Fibroblast of gingiva (primary cell): ENCODE results near the gene TGM1.
A peak's percentile ranks its signal among the peaks of the same experiment; 100 is the strongest.
"Not testable (repeated sequence)": the region's sequence is repeated elsewhere in the genome, so short reads cannot be mapped to it uniquely, and the experiment has no call there.

Source experiments
- DNase-seq: peaks from one replicate; pipeline ENCODE4 v3.0.0-alpha.2; 2011; ENCODE audit warnings: low read depth

The TGM1 gene

DNA sequence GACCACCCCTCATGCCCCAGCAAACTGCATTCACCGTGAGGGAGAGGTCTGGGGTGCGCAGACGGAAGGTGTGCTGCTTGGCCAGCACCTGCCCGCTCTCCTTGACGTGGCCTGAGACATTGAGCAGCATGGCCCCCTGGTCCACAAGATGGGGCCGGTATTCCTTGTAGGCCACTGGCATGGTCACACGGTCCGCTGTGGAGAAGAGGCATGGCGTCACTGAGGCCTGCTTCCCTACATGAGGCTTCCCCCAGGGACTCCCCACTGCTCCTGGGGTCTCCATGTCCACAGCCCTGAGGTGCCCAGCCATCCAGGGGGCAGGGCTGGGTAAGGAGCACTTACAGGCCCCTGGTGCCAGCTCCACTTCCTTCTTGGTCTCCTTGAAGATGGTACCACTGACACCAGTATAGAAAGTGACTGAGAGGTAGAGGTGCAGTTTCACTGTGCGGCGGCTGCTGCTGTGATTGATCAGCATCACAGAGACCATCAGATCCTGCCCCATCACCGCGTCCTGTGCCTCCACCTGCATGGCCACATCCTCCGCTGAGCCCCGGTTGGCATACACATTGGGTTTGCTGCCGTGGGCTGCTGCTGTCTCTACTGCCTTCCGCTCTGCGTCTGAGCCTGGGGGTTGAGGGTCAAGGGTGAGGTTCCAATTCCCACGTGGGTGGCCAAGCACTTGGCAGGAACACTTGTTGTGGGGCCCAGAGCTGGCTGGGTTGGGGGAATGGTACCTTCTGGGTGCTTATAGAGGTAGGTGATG is 8.2 kb downstream of the TGM1 start:
- DNase-seq: no peak

DNA sequence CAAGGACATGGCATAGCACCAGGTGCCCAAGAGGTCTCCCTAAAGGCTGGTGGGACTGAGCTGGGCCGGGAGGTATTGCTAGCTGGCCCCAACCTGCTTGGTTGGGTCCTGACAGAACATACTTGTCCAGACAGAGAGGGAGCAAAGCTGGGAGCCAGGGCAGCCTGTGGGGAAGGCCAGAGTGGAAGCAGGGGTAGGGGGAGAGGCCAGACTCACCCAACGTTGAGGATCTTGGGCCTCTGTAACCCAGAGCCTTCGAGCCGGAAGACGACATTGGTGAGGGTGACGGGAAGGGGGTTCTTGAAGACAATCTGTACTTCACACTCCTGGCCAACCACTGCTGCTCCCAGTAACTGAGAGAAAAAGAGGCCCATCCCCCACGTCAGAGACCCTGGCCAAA is 9.0 kb downstream of the TGM1 start:
- DNase-seq: no peak

DNA sequence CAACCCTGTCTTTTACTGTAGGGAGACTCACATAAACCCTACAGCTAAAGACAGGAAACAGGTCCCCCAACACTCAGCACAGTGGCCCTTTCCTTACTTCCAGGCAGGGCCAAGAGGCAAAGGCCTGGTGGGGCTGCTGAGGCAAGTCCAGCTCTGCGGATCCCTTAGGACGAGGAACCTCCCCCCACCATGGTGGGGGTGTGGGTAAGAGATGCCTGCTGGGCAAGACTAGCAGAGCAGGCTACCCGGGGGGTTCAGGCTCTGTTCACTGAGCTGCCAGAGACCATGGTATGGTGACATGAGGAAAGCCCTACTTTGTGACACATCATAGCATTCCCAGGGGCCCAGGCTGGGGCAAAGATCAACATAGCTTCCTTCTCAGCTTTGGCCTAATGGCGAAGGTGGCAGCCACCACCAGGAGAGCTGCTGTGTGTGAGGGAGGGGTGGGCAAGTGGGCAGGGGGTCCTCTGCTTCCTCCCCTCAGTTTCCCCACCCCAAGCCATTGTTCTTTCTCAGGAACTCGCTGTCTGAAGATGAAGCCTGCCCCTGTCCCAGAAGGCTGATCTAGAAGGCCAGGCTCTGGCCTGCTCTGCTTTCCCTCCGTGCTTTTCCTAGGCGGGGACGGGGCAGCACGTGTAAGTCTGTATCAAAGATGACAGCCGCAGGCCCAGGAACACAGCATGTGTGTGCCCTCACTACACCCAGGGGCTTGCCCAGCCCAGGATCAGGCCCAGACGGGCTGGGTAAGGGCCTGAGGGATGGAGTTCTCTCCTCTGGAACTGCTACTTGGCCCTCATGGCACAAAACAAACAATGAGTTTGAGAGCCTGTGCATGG is 10.5 kb downstream of the TGM1 start:
- no peak for DNase-seq

DNA sequence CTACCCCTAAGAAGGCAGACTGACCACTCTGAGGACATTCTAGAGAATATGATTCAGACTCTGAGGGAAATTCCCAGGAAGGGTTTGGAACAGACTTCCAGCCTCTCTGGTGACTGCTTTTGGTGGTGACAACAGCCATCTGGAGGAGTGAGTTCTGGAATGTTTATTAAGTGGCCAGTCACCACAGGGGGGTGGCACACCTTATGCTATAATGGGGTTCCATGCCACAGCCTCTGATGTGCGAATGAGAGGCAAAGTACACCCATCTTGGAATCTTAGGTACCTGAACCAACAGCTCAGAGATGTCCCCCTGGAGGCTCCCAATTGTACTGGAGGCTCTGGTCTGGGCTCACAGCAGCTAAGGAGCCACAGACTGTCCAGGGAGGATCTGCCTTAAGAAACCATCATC is 11.1 kb downstream of the TGM1 start:
- DNase-seq: no peak

DNA sequence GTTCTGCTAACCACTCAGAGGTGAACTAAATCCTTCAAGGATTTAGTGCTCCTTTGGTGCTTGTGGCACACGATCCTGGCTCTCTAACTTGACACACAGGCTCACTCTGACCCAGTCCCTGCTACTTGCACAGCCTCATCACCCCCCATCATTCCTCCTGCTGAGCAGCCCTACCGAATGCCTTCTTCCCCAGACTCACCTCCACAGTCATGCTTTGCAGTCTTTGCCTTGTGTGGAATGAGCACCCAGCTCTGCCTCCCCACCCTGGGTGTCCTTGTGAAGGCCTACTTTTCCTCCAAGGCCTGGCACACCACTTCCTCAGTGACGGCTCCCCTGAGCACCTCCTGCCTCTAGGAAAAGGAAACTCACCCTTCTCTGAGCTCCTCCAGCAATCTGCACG is 12.6 kb downstream of the TGM1 start:
- no peak for DNase-seq

DNA sequence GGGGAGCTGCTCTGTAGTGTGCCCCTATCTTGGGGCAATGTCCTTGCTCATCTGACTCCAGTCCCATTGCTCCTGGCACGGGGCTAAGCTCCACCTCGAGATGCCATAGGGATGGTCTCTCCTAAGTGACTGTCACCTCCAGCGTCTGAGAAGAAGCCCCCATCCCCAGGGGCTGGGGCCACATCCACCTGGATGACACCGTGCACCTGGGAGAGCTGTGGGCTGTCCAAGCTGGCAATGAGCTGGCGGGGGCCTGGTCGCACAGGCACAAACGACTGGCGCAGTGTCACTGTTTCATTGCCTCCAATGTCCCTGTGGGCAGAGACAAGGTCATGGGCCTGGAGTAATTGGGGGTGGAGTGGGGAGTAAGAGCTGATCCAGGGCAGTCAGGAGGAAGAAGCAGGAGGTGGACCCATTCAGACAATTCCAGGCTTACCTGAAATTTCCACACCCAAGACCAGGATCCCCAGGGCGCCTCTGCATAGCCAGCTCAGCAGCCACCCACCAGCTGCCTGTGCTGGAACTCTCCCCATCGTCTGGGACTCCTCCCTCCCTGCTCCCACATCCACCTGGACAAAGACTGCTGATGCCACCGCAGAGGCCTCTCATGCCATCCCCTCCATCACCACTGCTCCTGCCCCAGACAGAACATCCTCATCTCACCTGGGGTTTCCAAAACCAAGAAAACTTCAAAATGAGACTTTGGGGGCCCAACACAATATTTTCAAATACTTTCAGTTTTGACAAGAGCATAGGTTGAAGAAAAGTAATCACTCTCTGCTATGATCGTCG is 13.6 kb downstream of the TGM1 start:
- no peak for DNase-seq

DNA sequence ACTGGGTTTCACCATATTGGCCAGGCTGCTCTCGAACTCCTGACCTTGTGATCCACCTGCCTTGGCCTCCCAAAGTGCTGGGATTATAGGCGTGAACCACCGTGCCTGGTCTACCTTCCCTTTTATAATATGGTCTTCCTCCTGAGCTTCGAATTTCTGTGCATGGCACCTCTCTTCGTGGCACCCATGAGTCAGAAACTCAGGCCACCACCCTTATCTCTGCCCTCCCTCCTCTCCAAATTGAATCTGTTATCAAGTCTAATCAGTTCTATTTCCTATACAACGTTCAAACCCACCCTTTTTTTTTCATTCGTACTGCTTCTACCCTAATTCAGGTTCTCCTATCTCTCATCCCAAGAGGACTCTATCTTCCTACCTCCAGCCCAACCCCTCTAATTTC is 15.6 kb downstream of the TGM1 start:
- no peak for DNase-seq

DNA sequence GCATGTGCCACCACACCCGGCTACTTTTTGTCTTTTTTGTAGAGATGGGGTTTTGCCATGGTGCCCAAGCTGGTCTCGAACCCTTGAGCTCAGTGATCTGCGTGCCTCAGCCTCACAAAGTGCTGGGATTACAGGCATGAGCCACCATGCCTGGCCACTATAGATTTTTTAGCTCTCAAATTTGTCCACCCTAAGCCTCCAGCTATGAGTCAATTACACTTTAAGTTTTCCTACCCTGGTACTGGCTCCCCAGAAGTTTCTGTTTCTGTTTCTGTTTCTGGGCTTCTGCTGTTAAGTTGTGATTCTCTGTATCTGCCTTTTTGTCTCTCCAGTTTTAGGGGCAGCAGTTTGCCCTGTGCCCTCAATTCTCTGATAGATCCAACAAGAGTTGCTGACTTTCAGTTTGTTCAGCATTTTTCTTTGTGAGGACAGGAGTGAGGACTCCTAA is 16.2 kb downstream of the TGM1 start:
- DNase-seq: no peak

DNA sequence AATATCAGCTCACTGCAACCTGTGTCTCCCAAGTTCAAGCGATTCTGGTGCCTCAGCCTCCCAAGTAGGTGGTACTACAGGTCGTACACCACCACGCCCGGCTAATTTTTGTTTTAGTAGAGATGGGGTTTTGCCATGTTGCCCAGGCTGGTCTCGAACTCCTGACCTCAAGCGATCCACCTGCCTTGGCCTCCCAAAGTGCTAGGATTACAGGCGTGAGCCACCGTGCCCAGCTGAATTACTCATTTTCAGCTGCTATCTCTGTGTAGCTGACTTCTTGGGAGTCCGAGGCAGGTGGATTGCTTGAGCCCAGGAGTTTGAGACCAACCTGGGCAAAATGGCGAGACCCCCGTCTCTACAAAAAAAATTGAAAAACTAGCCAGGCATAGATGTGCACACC is 17.6 kb downstream of the TGM1 start:
- DNase-seq: not testable (repeated sequence)

DNA sequence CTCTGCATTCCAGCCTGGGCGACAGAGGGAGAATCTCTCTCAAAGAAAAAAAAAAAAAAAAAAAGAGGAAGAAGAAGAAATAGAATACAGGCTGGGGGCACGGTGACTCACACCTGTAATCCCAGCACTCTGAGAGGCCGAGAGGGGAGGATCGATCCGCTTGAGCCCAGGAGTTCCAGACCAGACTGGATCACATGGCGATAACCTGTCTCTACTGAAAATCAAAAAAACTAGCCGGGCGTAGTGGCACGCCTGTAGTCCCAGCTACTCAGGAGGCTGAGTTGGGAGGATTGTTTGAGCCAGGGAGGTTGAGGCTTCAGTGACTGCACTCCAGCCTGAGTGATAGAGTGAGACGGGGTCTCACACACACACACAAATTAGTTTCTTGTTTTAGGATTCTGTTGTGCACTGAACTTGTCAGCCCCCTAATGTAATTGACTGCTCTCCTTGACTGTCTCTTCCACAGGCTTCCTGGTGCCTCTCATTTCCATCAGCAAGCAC is 19.6 kb downstream of the TGM1 start:
- no peak for DNase-seq

DNA sequence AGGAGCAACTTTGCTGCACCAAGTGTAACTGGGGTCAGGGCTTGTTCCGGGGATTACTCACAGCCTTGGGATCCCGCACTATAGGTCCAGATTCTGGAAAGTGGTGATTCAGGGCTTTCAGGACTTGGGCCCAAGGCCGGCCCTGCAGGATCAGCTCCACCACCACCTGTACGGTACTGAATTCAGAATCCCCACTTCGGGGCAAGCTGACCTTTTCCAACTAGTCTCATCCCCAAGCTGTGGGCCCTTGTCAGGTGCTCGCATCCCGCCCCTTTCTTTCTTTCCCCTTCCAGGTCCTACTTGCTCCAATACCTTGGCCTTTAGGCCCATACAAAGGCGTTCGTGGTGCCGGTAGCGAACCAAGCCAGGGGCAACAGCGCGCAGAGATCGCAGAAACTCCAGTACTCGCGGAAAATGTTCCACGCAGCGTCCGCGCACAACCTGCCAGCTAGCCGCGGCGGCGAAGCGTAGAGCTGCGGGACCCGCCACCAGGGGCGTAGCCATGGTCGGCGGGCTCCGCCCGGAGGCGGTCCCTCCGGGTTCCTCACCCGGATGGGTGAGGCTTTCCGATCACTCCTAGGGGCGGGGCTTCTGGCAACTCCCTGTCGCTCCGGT is 21.0 kb downstream of the TGM1 start:
- peak; percentile 89 for DNase-seq

DNA sequence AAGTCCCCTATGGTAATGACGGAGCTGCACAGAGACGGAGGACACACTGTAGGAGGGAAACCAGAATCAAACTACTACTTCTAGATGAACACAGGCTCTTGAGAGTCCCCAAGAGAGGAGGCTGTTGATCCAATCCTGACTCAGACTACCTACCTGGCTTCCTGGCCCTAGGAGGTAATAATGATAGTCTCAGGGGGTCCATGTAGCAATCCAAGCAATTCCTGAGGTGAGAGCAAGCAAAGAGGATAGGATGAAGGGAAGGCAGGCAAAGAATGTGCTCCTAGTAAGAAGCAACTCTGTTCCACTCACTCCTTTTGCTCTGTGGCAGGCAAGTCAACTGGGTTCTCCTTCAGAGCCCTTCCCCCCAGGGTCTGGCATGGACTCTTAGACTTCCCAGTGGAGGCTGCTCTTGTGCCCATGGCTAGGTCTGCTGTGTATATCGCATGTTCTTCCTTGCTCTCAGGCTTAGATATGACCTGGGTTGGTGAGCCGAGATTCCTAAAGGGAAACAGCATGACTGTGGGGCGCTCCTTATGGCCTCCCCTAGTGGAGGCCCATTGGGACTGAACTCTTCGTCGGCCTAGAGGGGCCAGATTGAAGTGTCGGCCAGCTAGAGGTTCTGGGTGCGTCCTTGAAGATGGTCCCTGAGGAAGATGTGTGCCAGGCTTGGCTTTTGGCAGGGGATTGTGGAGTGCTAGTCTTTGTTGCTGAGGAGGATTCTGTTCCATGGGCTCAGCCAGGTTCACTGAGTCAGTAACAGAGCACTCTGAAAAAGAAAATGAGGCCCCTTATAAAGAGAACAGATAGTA is 22.7 kb downstream of the TGM1 start:
- DNase-seq: no peak

DNA sequence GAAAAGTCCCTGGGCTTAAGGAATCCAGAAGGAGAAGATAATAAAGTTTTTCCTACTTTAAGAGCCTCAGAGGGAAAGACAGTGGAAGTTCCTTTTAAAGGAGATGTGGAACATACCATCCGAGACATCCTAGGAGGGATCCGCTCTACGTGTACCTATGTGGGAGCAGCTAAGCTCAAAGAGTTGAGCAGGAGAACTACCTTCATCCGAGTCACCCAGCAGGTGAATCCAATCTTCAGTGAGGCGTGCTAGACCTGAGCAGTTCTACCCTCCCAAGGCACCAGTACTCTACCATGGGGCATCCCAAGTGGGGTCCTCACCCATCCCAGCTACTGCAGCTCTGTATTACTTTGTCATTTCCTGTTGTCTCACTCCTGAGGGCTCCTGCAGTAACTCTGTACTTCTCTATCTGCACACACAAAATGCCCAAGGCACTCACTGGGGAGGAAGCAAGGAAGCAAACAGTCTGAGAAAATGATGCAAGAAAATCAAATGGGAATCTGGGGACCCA is 24.4 kb downstream of the TGM1 start:
- no peak for DNase-seq

DNA sequence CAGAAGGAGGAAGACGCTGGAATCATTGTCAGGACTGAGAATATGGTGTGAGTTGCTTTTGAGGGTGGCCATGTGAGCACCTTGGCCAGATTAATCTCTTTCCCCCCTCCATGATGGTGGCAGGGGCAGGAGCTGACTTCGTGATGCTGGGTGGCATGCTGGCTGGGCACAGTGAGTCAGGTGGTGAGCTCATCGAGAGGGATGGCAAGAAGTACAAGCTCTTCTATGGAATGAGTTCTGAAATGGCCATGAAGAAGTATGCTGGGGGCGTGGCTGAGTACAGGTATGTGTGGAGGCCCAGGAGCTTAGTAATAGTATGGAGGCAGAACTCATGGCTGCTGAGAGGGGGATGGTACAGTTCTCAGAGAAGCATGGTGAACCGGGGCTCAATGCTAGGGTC is 24.9 kb downstream of the TGM1 start:
- DNase-seq: no peak

DNA sequence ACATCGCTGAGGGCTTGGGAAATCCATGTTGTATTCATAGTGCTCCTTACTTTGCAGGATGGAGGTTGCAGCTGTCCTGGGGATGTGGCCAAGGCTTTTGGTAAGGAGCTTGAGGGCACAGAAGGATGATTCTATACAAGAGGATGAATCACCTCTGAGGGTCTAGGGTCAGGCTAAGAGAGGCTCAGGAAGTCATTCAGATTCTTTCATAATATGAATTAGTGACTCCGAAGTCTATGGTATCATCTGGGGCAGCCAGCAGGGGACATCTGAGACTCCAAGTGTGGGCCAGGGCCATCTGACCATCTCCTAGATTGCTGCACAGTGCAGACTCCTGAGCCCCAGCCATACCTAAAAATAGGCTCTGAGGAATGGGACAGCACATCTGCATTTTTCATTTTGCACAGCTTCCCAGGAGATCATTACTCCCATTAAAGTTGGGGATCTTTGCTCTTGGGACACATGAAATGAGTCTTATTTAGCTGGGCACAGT is 25.5 kb downstream of the TGM1 start:
- peak; percentile 71 for DNase-seq

DNA sequence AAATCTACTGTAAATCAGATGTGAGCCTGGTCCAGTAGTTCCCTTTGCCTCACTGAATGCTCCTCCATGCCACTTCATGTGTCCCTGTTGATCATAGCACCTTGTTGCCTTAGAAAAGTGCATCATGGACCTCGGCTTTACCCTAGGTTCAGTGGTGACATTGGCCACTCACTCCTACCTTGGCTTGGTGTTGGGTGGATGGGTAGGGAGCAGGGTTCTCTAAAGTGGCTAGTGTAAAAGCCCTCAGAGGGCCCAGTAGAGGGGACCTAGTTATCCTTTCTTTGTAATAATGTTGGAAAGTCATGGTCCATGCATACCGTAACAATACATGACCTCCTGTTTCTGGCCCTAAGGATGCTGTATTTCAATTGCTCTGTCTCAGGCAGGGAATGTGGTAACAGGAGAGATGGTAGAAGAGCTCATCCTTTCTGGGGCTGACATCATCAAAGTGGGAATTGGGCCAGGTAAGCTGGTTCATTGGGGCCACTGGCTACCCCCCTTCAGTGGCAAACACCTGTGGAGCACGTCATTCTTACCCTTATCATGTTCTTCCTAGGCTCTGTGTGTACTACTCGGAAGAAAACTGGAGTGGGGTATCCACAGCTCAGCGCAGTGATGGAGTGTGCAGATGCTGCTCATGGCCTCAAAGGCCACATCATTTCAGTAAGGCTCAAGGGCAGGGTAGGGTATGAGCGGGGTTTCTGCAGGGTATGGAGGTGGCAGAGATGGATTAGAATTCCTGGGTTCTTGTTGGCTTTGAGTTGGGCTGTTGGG is 26.1 kb downstream of the TGM1 start:
- no peak for DNase-seq

DNA sequence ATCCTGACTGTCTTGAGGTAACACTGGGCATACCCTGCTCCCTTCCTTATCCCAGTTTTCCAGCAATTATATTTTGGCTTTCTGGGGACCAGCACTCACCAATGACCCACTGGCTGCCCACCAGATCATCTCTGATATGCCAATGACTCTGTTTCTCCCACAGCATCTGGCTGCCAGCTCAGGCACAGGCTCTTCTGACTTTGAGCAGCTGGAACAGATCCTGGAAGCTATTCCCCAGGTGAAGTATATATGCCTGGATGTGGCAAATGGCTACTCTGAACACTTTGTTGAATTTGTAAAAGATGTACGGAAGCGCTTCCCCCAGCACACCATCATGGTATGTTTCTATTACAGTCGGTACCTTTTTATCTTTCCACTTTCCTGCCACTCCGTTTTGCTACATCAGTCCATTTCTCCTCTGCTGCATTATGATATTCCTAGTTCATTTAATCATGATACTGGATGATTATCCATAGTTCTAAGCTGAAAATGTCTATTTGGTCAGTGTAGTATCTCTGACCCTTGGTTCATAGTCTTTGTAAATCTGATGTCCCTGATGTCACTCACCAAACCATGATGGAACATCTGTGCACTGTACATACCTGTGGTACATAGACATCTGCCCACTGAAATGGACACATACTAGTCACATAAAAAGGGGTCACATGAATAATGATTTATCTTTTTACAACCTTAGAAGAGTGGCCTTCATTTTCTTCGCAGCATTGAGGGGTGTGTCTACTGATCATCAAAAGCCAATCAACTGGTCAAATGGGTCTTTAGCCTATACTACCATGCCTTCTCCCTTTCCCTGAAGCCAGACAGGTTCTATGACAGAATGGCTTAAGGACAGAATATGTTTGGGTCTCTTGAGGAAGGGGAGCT is 26.9 kb downstream of the TGM1 start:
- DNase-seq: no peak

DNA sequence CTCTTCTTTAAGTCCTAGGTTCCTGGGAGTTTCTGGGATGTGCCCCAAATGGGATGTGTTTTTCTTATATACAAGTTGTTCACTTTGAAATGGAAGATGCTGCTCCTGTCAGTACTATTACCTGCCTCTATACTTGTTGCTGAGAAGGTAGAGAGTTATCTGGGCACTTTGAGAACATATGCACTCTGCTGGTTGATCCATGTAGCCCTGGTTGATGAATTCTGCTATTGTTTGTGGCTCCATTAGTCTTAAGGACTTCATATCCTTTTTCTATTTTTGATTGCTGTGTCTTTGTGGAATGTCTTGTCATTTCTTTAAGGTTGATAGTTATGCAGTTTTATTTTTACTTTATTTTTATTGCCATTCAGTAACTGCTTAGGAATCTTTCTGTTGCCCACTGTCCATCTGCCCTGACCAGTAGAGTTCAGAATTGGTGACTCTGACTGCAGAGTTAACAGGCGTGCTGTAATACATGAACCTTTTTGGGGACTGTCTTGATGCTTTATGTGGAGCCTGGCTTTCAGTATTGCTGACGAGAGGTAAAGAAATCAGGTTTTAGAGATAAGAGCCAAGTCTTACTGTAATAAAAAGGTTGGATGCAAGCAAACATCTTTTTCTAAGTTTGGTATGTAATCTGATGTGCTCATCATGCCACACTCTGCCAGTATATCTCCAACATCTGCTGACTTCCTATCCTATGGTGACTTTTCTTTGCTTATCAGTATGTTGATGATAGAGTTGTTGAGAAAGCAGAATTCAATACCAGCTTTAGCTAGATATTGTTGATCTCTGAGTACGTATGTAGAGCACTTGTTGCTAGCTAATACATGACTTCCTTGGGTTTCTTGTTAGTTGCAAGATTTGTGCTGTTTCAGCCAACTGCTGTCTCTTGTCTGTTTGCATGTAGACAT is 28.6 kb downstream of the TGM1 start:
- DNase-seq: no peak
